ENCODE data around the gene COL4A5. TPM values are rescaled to one million over a fixed set of nuclear protein-coding genes. Genes with fewer than 3 reads are reported as not detected.

COL4A5 gene
- total RNA-seq, 1 experiment from 2014 or later = 51.3 TPM

DNA sequence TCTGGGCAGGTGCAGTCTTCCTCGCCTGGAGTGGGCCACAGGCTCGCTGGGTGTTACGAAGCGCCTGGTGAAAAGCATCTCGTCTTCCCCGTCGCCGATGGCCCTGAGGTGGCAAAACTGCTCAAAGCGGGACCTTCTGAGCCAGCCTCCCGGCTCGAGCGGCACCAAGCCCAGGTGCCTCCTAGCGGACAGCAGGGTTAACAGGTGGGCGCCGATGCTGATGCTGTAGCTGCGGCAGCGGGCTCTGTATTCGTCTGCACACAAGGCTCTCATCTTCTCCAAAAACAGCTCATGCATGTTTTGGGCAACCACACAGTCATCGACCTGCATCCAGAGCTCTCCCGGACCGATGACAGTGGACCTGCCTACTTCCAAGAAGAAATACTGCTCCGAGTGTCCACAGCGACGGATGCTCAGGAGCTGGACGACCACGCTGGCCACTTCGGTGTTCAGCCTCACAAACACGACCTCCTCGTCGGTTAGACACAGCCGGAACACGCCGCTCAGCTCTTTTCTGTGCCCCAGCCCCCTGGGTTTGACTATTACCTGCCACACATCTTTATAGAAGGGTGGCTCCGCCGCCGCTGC, 295.5 kb downstream of the COL4A5 start:
- no peak overlapping the region for H2AFZ ChIP-seq (ENCODE audit: low read length)

More for the DNA sequence above, 295.5 kb downstream of the COL4A5 start:
- WGBS (ENCODE audit: extremely low coverage, insufficient read length, low lambda C conversion rate) = no CpG with 5 or more reads among the region's 36 CpGs
- H3K9me3 ChIP-seq (ENCODE audit: control insufficient read depth, low read depth, low read length) = no peaks in the 10 kb centered on the region
- no peak overlapping the region for H3K4ac ChIP-seq (ENCODE audit: low read depth, low read length)
- H3K18ac ChIP-seq (ENCODE audit: insufficient read length, low read depth, low read length) = no peak overlapping the region
- peaks cover 16% of the 10 kb centered on the region for H3K27me3 ChIP-seq (ENCODE audit: insufficient read depth, low read length)
- H3T11ph ChIP-seq (ENCODE audit: low read length) = no peak overlapping the region
- no peak overlapping the region for H3K14ac ChIP-seq (ENCODE audit: insufficient read depth, low read length)
- no peak overlapping the region for H4K91ac ChIP-seq (ENCODE audit: insufficient read length, low read depth, low read length)
- no peak overlapping the region for H3K56ac ChIP-seq (ENCODE audit: insufficient read length, low read depth, low read length)
- peak; percentile 70 for DNase-seq
- H4K5ac ChIP-seq (ENCODE audit: insufficient read length, low read depth, low read length) = no peak overlapping the region
- Mint-ChIP-seq H3K4me1 (peaks cover 41 to 48% of the 10 kb centered on the region in 2 experiments), H3K27ac (peak overlapping the region in 1 of 3 experiments; percentile 94; a peak in 2 of 7 replicates), H3K4me3 (peak overlapping the region; percentile 79 to 84), H3K36me3 (ENCODE audit: insufficient read depth in 1 of 3, low read depth in 3 of 3) (peaks cover 11 to 22% (median 16%) of the 10 kb centered on the region in 3 experiments), H3K27me3 (ENCODE audit: low read depth) (peaks cover 47% of the 10 kb centered on the region), H3K9me3 (peaks cover 19 to 22% of the 10 kb centered on the region in 2 experiments)
- H2BK20ac ChIP-seq (ENCODE audit: low read depth, low read length, poor library complexity, severe bottlenecking) = no peak overlapping the region
- no peaks in the 10 kb centered on the region for H3K79me2 ChIP-seq (ENCODE audit: insufficient read depth, low read length)
- peaks cover 6% of the 10 kb centered on the region for H3K4me1 ChIP-seq (ENCODE audit: insufficient read depth, low read length)
- H2BK120ac ChIP-seq (ENCODE audit: low read depth, low read length, poor library complexity, severe bottlenecking) = no peak overlapping the region
- H2BK12ac ChIP-seq (ENCODE audit: insufficient read length, low read depth, low read length) = no peak overlapping the region
- H4K8ac ChIP-seq (replicated peaks; ENCODE audit: insufficient read length, low read depth, low read length) = no peak overlapping the region
- peaks cover 33% of the 10 kb centered on the region for H3K23me2 ChIP-seq (ENCODE audit: insufficient read length, low read depth, low read length, poor library complexity, severe bottlenecking)
- peak overlapping the region; percentile 26 for H3K4me2 ChIP-seq (ENCODE audit: insufficient read depth, insufficient read length, low read length)
- H4K20me1 ChIP-seq (ENCODE audit: control insufficient read depth, insufficient read depth, insufficient read length) = no peaks in the 10 kb centered on the region
- no peak overlapping the region for H3K27ac ChIP-seq (ENCODE audit: insufficient read length, low read depth, low read length)
- H2BK5ac ChIP-seq (ENCODE audit: insufficient read length, low read length) = no peak overlapping the region
- H3K9ac ChIP-seq (ENCODE audit: extremely low read depth, insufficient read length, low read length) = no peak overlapping the region
- TF ChIP-seq, protein P1, sequence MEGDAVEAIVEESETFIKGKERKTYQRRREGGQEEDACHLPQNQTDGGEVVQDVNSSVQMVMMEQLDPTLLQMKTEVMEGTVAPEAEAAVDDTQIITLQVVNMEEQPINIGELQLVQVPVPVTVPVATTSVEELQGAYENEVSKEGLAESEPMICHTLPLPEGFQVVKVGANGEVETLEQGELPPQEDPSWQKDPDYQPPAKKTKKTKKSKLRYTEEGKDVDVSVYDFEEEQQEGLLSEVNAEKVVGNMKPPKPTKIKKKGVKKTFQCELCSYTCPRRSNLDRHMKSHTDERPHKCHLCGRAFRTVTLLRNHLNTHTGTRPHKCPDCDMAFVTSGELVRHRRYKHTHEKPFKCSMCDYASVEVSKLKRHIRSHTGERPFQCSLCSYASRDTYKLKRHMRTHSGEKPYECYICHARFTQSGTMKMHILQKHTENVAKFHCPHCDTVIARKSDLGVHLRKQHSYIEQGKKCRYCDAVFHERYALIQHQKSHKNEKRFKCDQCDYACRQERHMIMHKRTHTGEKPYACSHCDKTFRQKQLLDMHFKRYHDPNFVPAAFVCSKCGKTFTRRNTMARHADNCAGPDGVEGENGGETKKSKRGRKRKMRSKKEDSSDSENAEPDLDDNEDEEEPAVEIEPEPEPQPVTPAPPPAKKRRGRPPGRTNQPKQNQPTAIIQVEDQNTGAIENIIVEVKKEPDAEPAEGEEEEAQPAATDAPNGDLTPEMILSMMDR (conservative IDR thresholded peaks at IDR 0.05) = peak; percentile 64
- H2BK15ac ChIP-seq (ENCODE audit: low read depth, low read length) = no peak overlapping the region
- H2AK5ac ChIP-seq (ENCODE audit: insufficient read length, low read length) = no peak overlapping the region
- H3K23ac ChIP-seq (ENCODE audit: insufficient read length, low read depth, low read length) = no peak overlapping the region
- H3K79me1 ChIP-seq (ENCODE audit: insufficient read depth, low read depth, low read length, poor library complexity, severe bottlenecking) = no peaks in the 10 kb centered on the region

All from H9 (cell line).